Measurements from ENCODE around the gene GNG12.
"Not testable (repeated sequence)": the region's sequence is repeated elsewhere in the genome, so short reads cannot be mapped to it uniquely, and the experiment has no call there.

The GNG12 gene

DNA sequence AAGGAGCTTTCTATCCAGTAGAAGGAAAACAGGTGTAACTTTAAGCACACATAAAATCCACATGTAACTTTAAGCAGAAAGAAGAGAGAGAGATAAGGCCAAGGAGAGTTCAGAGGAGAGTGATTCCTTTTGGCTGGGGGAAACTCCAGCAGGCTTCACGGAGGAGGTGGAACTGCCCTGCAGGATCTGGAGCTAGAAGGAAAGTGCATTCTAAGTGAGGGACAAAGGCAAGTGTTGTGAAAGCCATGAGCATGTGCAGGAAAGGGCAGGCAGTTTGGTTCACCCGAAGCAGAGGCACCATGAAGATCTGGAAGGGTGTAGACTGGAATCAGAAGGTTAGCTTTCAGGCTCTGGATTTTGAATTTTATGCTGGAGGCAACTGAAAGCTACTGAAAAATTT, 101.9 kb downstream of the GNG12 start:
- no peak for DNase-seq (ENCODE audit: low read depth)

- DNase-seq (ENCODE audit: low read depth): not testable (repeated sequence)
Measured at GRCh38 chr1:67730312-67730711, 103.0 kb downstream of the GNG12 start.

DNA sequence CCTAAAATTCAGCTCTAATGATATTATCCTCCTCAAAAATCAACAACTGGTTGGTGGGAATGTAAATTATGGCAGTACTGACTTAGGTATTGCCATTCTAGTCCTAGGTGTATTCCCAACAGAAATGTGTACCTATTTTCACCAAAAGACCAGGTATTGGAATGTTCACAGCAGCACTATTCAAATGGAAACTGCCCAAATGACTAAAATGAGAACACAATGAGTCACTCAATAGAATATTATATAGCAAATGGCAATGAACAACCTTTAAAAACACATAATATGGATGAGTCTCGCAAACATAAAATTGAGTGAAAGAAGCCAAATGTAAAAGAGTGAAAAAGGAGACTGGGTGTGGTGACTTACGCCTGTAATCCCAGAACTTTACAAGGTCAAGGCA, 103.4 kb downstream of the GNG12 start:
- DNase-seq (ENCODE audit: low read depth): no peak

DNA sequence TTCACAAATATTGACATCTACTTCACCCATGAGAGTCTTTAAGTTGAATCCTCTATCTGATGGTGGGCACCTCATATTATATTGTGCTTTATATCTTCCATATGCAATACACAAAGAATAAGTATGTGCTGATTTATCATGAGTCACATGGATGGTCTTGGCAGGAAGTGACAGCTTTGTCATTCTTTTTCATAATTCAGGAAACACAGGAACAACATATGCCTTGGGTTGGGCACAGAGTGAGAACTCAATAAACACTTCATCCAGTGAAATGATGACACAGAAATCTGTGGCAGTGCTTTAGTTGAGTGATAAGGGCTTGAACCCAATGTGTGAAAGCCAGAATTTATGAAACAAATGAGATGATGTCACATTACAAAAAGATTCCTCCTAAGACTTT, 107.0 kb downstream of the GNG12 start:
- no peak for DNase-seq (ENCODE audit: low read depth)

DNA sequence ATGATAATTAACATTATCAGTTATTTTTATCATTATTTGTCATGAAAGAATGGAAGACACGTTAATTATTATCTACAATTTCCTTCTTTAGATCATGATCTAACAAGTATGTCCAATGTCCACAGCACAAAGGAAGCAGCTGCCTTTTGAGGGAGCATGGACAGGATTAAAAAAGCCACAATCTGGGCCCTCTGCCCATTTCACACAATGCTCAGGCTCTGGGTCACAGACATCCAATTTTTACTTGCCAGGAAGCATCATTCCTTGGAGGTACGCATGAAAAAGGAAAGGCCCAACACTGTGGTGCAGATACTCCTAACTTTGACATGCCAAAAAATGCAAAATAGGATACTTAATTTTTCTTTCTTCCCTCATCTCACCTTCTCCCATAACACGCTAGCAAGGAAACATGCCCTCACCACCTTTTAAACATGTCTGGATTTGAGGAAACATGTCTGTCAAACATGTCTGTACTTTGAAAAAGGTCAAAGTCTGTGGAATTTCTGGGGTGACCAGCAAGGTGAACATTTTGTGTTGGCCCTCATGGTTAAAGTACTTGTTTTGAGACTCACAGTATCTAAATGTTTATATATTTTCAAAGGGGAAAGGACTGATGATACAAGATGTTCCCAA, 108.2 kb downstream of the GNG12 start:
- DNase-seq (ENCODE audit: low read depth): no peak

- DNase-seq (ENCODE audit: low read depth): no peak
Measured at GRCh38 chr1:67723620-67724019, 109.6 kb downstream of the GNG12 start.

DNA sequence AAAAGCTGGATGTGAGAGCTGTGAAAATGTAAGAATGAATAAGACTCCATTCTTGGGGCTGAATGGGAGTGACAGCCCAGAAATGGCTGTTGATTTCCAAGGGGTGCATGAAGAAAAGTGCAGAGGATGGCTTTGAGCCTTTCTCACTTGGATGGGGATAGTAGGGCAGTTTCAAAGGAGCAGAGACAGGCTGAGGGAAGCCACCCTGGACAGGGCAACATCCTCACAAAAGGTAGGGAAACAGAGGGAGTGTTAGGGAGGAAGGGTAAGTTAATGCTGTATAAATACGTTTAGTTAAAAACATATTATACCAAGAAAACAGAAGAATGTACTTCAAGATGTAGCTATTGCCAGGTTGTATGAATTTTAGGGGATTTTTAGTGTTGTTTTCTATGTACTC, 110.1 kb downstream of the GNG12 start:
- no peak for DNase-seq (ENCODE audit: low read depth)

DNA sequence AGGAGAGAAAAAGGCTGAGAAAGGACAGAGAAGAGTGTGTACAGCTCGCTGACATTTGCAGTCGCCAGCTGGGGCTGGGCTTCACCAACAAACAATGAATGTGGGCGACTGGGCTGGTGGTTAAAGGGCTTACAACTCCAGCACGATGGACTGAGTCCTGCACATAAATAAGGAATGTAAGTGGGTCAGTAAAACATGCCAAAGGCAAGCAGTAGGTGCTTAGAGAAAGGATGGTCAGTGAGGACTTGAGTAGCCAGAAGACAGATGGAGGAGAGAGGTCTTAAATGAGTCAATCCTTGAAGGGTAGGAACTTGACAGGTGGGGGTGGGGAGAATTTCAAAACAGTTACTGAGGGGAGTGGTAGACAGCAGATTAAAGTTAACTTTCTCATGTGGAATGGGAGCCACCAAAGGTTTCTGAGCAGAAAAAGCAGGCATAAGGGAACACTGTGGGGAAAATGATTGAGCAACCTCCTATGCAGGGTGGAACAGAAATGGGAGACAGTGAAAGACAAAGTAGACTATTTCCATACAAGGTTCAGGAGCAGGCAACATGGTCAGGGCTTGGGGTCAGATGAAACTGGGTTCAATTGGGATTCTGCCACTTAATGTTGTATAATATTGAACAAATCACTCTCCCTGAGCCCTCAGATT, 110.8 kb downstream of the GNG12 start:
- no peak for DNase-seq (ENCODE audit: low read depth)

- DNase-seq (ENCODE audit: low read depth): no peak
Measured at GRCh38 chr1:67721650-67722291, 111.5 kb downstream of the GNG12 start.

GRCh38 chr1:67721112-67721511, 112.2 kb downstream of the GNG12 start:
- DNase-seq (ENCODE audit: low read depth): no peak

- no peak for DNase-seq (ENCODE audit: low read depth)
Measured at GRCh38 chr1:67719329-67720196, 113.7 kb downstream of the GNG12 start.

DNA sequence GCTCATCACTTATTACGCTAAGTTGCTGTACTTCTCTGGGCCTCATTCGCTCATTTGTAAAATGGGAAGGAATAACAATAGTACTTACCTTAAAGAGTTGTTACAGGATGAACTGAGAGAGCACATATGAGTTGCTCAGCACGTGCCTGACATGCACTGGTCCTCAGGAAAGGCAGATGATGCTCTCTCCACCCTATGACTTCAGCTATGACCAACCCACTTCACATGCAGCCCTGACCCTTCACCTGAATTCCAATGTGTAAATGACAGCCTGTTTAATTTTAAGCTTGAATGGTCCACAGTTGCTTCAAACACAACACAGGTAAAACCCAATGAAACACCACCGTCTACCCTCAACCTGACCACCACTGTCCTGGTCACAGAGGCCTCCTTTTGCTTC, 115.4 kb downstream of the GNG12 start:
- DNase-seq (ENCODE audit: low read depth): no peak

- no peak for DNase-seq (ENCODE audit: low read depth)
Measured at GRCh38 chr1:67716800-67717199, 116.5 kb downstream of the GNG12 start.

DNA sequence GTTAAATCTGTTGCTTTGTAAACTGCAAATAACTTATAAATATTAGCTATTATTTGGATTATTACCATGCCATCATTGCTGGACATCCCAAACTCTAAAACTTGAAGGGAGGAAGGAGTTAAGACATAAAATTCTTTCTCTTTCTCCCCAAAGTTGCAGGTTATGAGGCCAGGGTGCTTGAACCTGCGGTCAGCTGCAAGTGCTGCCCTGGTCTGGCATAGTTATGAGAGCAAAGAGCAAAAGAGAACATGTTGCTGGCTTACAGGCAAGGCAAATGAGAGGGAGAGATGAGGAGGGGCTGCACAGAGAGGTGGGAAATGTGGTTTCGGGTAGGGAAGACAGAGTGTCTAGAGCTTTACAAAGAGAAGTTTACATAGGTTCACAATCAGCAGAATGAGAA, 117.4 kb downstream of the GNG12 start:
- DNase-seq (ENCODE audit: low read depth): no peak

DNA sequence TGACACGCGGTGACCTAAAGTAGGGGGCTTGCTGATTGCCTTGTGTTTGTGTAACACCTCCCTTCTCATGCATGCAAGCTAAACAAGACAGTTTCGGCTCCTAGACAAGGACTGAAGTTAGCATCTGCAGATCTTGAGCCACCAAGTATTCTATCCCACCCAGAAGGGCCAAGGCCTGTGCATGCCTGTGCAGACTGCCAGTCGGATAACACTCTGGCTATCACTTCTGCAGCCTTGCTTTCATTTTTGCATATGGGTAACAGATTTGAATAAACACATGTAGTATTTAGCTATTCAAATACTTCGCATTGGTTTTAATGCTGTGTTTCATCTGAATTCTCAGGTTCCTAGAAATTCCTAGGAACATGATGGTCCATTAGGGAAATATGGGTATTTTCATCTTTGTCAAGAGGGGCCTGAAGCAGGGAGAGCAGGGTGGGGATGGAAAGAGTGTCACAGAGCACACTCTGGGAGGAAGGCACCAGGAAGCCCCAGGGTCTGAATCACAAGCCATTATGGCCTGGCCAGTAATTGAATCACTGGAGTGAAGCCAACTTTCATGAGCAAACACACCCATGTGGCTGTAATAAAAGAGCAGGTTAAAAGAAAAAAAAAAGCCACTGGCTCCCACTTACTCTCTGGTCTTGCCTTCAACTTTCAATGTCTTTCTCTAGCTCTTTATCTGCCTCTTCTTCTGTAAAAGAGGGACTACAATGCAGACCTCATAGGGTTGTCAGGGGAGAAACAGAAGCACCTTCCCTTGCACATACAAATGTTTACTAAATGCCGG, 120.0 kb downstream of the GNG12 start:
- DNase-seq (ENCODE audit: low read depth): no peak

DNA sequence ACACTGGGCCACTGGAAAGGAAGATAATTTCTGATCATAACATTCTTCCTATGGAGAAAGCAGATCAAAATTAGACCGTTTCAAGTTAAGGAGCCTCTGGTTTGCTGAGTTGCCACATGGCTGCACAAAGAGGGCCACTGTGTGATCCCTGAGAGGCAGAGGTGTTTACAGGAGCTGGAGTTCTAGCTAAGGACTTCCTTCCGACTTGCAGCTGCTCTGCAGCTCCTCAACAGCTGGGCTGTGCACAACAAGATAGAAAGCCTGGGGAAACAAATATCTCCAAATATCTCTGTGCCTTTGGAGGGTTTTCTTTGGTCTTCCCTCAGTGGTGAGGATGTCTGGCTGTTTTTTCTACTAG, 121.4 kb downstream of the GNG12 start:
- DNase-seq (ENCODE audit: low read depth): no peak

- no peak for DNase-seq (ENCODE audit: low read depth)
Measured at GRCh38 chr1:67711158-67711854, 122.0 kb downstream of the GNG12 start.

GRCh38 chr1:67710417-67710816, 122.8 kb downstream of the GNG12 start:
- no peak for DNase-seq (ENCODE audit: low read depth)

DNA sequence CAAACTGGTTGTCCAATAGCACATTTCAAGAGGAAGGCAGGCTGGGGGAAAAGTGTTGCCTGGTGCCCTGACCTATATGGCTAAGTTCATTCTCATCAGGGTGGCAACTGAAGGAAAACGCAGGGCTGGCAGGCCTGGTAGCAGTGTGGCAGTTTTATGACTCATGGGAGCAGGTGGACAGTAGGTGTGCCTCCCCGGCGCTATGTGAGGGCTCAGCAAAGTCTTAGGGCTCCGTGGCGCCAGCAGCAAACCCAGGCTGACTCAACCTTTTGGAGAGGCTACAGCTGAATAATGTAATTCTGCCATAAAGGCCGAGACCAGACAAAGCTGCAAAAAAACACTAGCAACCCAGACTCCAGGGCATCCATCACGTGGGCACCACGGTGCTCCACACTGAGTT, 124.7 kb downstream of the GNG12 start:
- no peak for DNase-seq (ENCODE audit: low read depth)

- no peak for DNase-seq (ENCODE audit: low read depth)
Measured at GRCh38 chr1:67705735-67706453, 127.4 kb downstream of the GNG12 start.

GRCh38 chr1:67704351-67704750, 128.9 kb downstream of the GNG12 start:
- no peak for DNase-seq (ENCODE audit: low read depth)

Data from stimulated activated CD8-positive, alpha-beta memory T cell treated with anti-CD3 and anti-CD28 coated beads, Interleukin-12 subunit alpha, Interleukin-12 subunit beta, amount 100 ng/mL, for 4 hours (primary cell).